ENCODE results near the gene TREM2. TPM values are rescaled to one million over a fixed set of nuclear protein-coding genes. Genes with fewer than 3 reads are reported as not detected.
A peak's percentile ranks its signal among the peaks of the same experiment; 100 is the strongest.

TREM2 gene
- not detected for total RNA-seq

DNA sequence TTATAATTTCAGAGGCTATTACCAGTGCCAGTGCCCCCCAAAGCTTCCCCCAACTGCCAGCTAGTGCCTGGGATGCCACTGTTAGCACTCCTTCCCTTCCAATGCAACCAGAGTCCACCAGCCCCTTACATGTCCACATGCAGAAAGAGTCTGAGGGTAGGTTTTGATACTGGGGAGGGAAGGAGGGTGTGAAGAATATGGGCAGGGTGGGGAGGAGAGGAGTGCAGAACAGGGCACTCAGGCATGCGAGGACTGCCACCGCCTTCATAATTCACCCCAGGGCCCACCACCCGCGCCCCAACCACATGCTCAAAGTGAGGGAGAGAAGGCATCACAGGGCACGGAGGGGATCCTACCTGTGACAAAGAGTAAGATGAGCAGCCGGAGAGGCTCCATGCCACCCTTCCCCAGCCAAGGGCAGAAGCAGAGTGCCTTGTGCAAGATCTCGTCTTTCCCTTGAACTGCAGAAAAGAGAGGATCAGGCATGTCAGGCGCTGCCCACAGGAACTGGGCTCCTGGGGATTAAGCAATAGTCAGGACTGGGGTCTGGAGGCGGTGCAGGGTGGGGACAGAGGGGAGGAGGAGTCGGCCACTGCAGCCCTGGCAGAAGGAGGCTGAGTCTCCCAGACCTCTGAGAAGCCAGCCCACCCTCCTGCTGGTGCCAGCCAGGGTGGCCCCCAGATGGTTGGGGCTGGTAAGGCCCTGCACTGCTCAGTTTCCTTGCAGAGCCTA is at the start of gene TREM2:
Gene TREM2 (minus strand): TSS at position 430 of the 732 bp plus-strand sequence. CDS start 34 bp downstream, at position 396.
- no peak within 1 kb of the TSS for H3K27ac Mint-ChIP-seq
- no peaks in the 10 kb centered on the region for H3K9me3 Mint-ChIP-seq
- DNase-seq: no peak
- H3K4me1 Mint-ChIP-seq (ENCODE audit: low read depth): peaks cover 3% of the 10 kb centered on the region
- CTCF ChIA-PET: no interaction called here
- no peaks in the 10 kb centered on the region for H3K27me3 Mint-ChIP-seq (ENCODE audit: low read depth)
- intact Hi-C loops (cut with micrococcal nuclease): no loop called here
- H3K4me3 Mint-ChIP-seq: no peak within 1 kb of the TSS
- no peaks in the 10 kb centered on the region for H3K36me3 Mint-ChIP-seq (ENCODE audit: low read depth)

DNA sequence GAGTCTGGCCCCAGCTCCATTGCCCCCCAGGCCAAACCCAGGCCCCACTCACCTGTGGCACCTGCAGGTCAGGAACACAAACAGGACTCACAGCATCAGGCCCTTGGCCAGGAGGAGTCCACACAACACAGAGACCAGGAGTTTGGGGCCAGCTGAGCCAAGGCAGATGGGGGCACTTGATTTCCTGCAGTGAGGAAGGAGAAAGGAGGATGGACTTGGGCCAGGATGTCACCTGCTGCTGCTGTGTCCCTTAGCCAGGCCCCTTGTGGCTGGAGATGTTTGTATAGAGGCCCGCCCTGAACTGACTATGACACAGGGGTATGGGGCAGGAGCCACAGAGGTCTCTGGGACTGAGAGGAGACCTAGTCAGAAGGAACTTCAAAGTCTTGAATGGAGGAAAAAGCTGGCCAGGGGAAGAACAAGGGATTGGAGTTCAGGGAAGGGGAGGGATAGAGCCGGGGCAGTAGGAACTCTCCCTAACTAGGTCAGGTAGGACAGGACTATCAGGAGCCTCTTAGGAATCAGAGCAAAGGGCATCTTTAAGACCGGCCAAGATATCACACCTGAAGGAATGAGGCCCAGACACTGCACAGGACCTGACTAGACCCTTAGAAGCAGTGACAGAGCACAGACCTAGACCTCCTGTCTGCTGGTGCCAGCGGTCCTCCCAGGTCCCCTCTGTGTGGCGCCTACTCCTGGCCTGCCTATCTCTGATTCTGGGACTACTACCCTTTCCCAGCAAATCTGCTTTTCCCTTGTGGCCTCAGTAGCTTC is 46.8 kb upstream of the TREM2 start:
- no peak for DNase-seq
- Mint-ChIP-seq H3K27ac (no peak overlapping the region), H3K4me3 (no peak overlapping the region), H3K4me1 (ENCODE audit: low read depth) (peaks cover 6% of the 10 kb centered on the region), H3K27me3 (ENCODE audit: low read depth) (no peaks in the 10 kb centered on the region), H3K9me3 (peaks cover 7% of the 10 kb centered on the region), H3K36me3 (ENCODE audit: low read depth) (peaks cover 4% of the 10 kb centered on the region)
- CTCF ChIA-PET: interaction anchor here (1.0 to 1.4 kb wide), 2 partner anchors 9 to 22 kb away, joined by 3 read pairs; partner anchors contain the start of gene TREML2
- intact Hi-C loops (cut with micrococcal nuclease): no loop called here

DNA sequence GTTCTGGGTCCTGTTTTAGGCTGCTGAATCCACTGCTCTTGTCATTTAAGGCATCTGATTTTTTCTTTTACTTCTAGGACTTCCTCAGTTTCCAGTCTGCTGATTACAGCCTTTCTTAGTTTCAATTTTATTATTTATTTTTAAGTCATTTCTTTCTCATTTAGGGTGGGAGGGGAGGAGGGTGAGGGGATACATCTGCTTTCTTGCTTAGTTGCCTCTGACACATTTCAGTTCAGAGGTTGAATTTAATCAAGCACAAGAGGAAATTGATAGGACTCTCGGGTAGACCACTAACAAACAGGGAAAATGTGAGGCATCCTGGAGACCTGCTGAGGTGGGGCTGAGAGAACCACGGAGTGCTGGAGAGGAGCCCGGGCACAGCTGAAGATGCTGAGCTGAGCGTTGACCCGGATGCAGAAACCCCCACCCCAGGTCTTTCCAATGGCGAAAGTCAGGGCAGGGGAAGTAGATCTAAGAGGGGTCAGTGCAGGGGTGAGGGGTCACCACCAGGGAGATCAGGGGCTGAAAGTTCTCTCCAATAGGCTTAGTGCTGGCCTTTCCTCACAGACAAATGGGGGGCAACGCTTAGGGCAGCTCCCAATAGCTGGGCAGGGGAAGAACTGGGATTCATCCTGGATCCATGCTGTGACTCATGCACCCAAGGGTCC is 45.7 kb upstream of the TREM2 start:
- H3K27me3 Mint-ChIP-seq (ENCODE audit: low read depth): no peaks in the 10 kb centered on the region
- intact Hi-C loops (cut with micrococcal nuclease): no loop called here
- no peak for DNase-seq
- H3K27ac Mint-ChIP-seq: no peak overlapping the region
- H3K4me1 Mint-ChIP-seq (ENCODE audit: low read depth): peaks cover 6% of the 10 kb centered on the region
- CTCF ChIA-PET: interaction anchor here (1.4 kb wide), 1 partner anchor 8 kb away, joined by 3 read pairs; the partner anchor contains the start of gene TREML2
- no peaks in the 10 kb centered on the region for H3K36me3 Mint-ChIP-seq (ENCODE audit: low read depth)
- no peak overlapping the region for H3K4me3 Mint-ChIP-seq
- H3K9me3 Mint-ChIP-seq: no peaks in the 10 kb centered on the region

DNA sequence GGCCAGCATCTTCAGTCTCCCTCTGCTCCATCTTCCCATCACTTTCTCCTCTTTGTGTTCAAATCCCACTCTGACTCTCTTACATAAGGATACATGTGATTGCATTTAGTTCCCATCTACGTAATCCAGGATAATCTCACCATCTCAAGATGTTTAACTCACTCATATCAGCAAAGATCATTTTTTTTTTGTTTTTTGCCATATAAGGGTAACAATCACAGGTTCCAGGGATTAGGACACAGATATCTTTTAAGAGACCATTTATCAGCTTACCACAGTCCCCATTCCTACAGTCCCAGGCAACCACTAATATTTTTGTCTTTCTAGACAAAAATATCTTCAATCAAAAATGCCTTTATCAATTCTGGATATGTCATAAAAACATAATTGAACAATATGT is 41.2 kb upstream of the TREM2 start:
- no peak overlapping the region for H3K4me3 Mint-ChIP-seq
- CTCF ChIA-PET: interaction anchor here (0.7 kb wide), 1 partner anchor 118 kb away, joined by 3 read pairs; no protein-coding TSS in a partner anchor
- H3K36me3 Mint-ChIP-seq (ENCODE audit: low read depth): no peaks in the 10 kb centered on the region
- no peak for DNase-seq
- no peak overlapping the region for H3K27ac Mint-ChIP-seq
- peaks cover 44% of the 10 kb centered on the region for H3K4me1 Mint-ChIP-seq (ENCODE audit: low read depth)
- H3K27me3 Mint-ChIP-seq (ENCODE audit: low read depth): no peaks in the 10 kb centered on the region
- intact Hi-C loops (cut with micrococcal nuclease): no loop called here
- no peaks in the 10 kb centered on the region for H3K9me3 Mint-ChIP-seq

DNA sequence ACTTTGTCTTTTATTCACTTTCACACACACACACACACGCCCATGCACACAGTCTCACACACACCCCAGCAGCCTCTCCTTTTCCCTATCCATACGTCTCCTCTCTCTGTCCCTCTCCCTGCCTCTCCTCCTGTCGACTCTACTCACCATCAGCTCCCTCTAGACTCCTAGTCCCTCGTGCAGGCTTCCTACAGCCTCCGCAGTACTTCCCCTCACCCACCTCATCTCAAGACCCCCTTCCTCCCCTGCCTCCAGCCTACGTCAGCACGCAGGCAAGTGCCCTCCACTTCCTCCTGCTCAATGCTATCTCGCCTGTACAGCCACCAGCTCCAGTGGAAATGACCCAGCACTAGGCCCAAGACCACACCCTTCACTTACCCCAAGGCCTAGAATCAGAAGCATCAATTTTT is 38.9 kb upstream of the TREM2 start:
- H3K4me1 Mint-ChIP-seq (ENCODE audit: low read depth): peaks cover 53% of the 10 kb centered on the region

DNA sequence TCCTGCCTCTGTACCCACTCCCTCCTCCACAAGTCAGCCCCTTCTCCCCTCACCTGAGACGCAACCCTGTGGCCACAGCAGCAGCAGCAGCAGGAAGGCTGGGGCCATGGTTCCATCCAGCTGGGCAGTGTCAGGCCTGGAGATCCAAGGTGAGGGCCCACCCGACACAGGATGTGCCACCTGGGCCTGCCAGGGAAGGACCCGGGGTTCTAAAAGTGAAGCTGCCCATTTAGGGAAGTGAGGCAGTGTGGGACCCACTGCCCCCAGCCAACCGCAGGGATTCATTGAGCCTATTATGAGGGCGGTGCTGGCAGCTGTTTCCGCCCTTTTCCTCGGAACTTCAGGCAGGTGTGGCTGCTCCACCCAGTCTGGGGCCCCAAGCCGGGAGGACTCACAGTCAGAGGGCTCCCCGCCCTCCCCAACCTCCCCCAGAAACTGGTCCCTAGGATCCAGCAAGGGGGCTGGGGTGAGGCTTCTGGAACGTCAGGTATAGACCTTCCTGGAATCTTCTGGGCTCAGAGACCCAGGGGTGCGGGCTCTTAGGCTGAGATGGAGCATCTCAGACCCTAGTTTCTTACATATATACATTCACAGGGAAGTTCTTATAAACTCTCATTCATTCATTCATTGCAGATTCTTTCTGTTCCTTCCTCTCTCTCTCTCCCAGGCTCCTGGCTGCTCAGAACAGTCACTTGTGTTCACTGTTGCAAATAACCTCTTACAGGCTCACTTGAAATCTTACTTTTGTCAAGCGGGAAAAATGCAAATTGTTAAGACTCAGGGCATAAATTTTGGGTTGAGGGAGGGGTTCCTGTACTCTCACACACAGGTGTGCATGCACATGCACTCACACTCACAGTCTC is 38.2 kb upstream of the TREM2 start, which contains the start of gene TREML2:
Gene TREML2 (minus strand): TSS at position 249 of the 863 bp plus-strand sequence. CDS start 141 bp downstream, at position 108.
- H3K27me3 Mint-ChIP-seq (ENCODE audit: low read depth): no peaks in the 10 kb centered on the region
- peaks cover 10% of the 10 kb centered on the region for H3K36me3 Mint-ChIP-seq (ENCODE audit: low read depth)
- CTCF ChIA-PET: interaction anchor here (1.4 to 1.7 kb wide), 2 partner anchors 8 to 19 kb away, joined by 3 to 8 read pairs; no protein-coding TSS in a partner anchor
- peak within 1 kb of the TSS; percentile 76 for H3K4me3 Mint-ChIP-seq
- intact Hi-C loops (cut with micrococcal nuclease): loop anchor here (1.0 to 2.0 kb wide), 3 partner anchors 98 to 532 kb away; partner anchors contain the start of genes NFYA and OARD1
- DNase-seq: peak; percentile 74
- H3K27ac Mint-ChIP-seq: peak within 1 kb of the TSS; percentile 94
- H3K4me1 Mint-ChIP-seq (ENCODE audit: low read depth): peaks cover 58% of the 10 kb centered on the region
- no peaks in the 10 kb centered on the region for H3K9me3 Mint-ChIP-seq

More for the DNA sequence above, 38.9 kb upstream of the TREM2 start:
- H3K4me3 Mint-ChIP-seq: peak overlapping the region; percentile 76
- H3K27ac Mint-ChIP-seq: peak overlapping the region; percentile 94
- H3K36me3 Mint-ChIP-seq (ENCODE audit: low read depth): peaks cover 10% of the 10 kb centered on the region
- CTCF ChIA-PET: interaction anchor here (1.2 to 1.7 kb wide), 2 partner anchors 19 to 20 kb away, joined by 4 to 8 read pairs; no protein-coding TSS in a partner anchor
- no peaks in the 10 kb centered on the region for H3K27me3 Mint-ChIP-seq (ENCODE audit: low read depth)
- no peaks in the 10 kb centered on the region for H3K9me3 Mint-ChIP-seq
- intact Hi-C loops (cut with micrococcal nuclease): loop anchor here (2.0 kb wide), 1 partner anchor 531 kb away; no protein-coding TSS in a partner anchor
- DNase-seq: no peak

DNA sequence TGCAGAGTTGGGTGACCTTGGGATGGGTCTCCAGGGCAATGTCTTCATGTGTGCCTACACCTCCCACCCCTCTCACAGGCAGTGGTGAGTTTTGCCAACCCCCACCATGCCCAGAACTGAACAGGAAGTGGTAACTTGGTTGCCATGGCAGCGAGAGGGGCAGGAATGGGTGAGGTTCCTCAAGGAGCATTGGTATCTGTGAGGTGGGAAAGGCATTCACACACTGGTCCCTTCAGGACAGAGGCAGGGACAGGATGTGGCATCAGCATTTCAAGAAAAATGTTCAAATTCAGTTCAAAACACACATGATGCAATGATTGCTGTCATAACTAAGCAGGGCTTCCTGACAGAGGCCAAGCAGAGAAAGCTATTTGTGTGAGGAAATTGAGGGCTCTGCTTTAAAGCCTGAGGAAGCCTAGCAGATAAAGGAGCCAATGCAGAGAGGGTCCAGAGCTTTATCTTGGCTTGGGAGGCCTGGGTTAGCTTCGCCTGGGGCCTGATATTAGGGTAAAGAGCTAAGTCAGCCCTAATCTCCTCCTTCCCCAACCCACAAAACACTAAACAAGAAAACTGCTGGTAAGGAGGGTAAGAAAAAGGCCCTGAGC is 37.5 kb upstream of the TREM2 start:
- Mint-ChIP-seq H3K36me3 (ENCODE audit: low read depth) (peaks cover 10% of the 10 kb centered on the region), H3K27me3 (ENCODE audit: low read depth) (no peaks in the 10 kb centered on the region), H3K4me1 (ENCODE audit: low read depth) (peaks cover 65% of the 10 kb centered on the region), H3K9me3 (no peaks in the 10 kb centered on the region), H3K27ac (peak overlapping the region; percentile 94), H3K4me3 (peak overlapping the region; percentile 76)
- CTCF ChIA-PET: interaction anchor here (1.4 to 1.8 kb wide), 3 partner anchors 9 to 119 kb away, joined by 3 to 8 read pairs (median 4); no protein-coding TSS in a partner anchor
- intact Hi-C loops (cut with micrococcal nuclease): loop anchor here (1.0 to 2.0 kb wide), 3 partner anchors 99 to 532 kb away; partner anchors contain the start of genes NFYA and OARD1
- peak; percentile 87 for DNase-seq

DNA sequence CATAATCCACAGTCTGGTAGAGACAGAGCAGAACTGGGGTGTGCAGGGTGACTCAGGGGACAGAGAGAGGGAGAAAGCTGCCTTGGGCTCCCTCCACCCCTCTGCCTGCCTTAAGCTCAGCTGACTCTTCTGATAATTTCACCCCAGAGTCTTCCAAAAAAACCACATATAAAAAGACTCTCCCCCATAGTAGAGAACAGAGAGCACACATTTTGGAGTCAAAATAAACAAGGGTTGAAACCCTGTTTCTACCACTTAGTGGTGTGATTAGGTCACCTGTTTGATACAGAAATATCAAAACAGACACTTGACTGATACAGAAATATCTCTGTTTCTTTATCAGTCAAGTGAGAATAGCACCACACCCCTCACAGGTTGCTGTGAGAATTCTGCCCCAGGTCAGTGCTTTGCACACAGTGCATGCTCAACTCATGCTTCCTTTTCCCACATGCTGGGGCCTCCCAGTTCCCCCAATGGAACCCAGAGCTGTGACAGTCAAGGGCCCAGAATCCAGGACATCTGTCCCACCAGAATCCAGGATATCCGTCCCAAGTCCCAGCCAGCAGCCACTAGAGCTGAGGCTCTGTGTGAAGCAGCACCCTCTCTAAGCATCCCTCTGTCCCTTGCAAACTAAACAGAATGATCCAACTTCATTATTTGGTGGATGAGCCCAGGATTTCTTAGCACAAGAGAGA is 36.8 kb upstream of the TREM2 start:
- no peaks in the 10 kb centered on the region for H3K9me3 Mint-ChIP-seq
- H3K4me3 Mint-ChIP-seq: peak overlapping the region; percentile 76
- peaks cover 71% of the 10 kb centered on the region for H3K4me1 Mint-ChIP-seq (ENCODE audit: low read depth)
- CTCF ChIA-PET: interaction anchor here (1.8 kb wide), 1 partner anchor 120 kb away, joined by 4 read pairs; no protein-coding TSS in a partner anchor
- no peaks in the 10 kb centered on the region for H3K27me3 Mint-ChIP-seq (ENCODE audit: low read depth)
- intact Hi-C loops (cut with micrococcal nuclease): loop anchor here (1.0 to 5.0 kb wide), 6 partner anchors 97 to 533 kb away; partner anchors contain the start of genes NFYA and OARD1
- peak overlapping the region; percentile 94 for H3K27ac Mint-ChIP-seq
- H3K36me3 Mint-ChIP-seq (ENCODE audit: low read depth): peaks cover 13% of the 10 kb centered on the region
- DNase-seq: peak; percentile 79

DNA sequence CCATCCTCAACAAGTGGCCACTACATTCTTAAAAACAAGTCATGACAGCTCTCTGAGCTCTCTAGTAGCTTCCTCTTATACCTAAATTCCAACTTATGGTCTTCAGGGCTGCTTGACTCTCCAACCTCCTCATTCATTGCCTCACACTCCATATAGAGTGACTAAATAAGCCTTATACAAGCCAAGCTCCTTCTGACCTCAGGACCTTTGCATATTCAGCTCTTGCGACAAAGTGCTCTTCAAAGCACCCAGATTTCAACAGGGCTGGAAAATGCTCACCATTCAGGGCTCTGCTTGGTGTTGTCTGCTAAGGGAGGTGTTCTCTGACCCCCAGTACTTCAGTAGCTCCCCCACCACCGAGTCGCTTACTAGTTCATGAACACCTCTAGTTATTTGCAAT is 34.3 kb upstream of the TREM2 start:
- Mint-ChIP-seq H3K27me3 (ENCODE audit: low read depth) (no peaks in the 10 kb centered on the region), H3K4me1 (ENCODE audit: low read depth) (peaks cover 72% of the 10 kb centered on the region), H3K27ac (no peak overlapping the region), H3K36me3 (ENCODE audit: low read depth) (peaks cover 17% of the 10 kb centered on the region), H3K4me3 (no peak overlapping the region), H3K9me3 (no peaks in the 10 kb centered on the region)
- DNase-seq: no peak
- intact Hi-C loops (cut with micrococcal nuclease): loop anchor here (5.0 kb wide), 1 partner anchor 95 kb away; no protein-coding TSS in a partner anchor
- CTCF ChIA-PET: interaction anchor here (0.6 to 1.9 kb wide), 9 partner anchors 9 to 569 kb away, joined by 3 to 12 read pairs (median 3); no protein-coding TSS in a partner anchor

DNA sequence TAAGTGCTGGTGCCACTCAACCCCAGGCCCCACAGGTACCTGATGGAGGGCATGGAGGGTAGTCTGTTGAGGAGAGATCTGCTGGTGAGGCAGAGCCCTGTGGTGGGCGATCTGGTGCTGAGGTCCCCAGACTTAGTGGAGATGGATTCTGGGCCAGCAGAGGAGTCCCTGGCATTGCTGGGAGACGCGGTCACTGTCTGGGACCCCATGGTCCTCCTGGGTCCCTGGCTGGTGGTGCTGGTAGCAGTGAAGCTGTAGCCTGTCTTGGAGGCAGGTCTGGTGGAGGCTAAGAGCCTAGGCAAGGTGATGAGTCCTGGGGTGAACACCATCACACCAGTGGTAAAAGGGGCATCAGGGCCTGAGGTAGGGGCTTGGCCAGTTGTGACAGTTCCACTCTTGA is 31.5 kb upstream of the TREM2 start:
- intact Hi-C loops (cut with micrococcal nuclease): no loop called here
- Mint-ChIP-seq H3K4me3 (no peak overlapping the region), H3K27ac (no peak overlapping the region), H3K36me3 (ENCODE audit: low read depth) (peaks cover 27% of the 10 kb centered on the region), H3K9me3 (peaks cover 9% of the 10 kb centered on the region), H3K27me3 (ENCODE audit: low read depth) (no peaks in the 10 kb centered on the region), H3K4me1 (ENCODE audit: low read depth) (peaks cover 45% of the 10 kb centered on the region)
- CTCF ChIA-PET: interaction anchor here (1.3 kb wide), 1 partner anchor 11 kb away, joined by 5 read pairs; no protein-coding TSS in a partner anchor
- DNase-seq: no peak
